Germinal center (tissue), 1 donor: ENCODE measurements around the gene MTG2.

Experiments
- DNase-seq: peaks from one replicate; pipeline ENCODE4 v3.0.0; 2012; ENCODE audit warnings: mixed read lengths, low spot score

Gene MTG2, protein sequence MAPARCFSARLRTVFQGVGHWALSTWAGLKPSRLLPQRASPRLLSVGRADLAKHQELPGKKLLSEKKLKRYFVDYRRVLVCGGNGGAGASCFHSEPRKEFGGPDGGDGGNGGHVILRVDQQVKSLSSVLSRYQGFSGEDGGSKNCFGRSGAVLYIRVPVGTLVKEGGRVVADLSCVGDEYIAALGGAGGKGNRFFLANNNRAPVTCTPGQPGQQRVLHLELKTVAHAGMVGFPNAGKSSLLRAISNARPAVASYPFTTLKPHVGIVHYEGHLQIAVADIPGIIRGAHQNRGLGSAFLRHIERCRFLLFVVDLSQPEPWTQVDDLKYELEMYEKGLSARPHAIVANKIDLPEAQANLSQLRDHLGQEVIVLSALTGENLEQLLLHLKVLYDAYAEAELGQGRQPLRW

DNA sequence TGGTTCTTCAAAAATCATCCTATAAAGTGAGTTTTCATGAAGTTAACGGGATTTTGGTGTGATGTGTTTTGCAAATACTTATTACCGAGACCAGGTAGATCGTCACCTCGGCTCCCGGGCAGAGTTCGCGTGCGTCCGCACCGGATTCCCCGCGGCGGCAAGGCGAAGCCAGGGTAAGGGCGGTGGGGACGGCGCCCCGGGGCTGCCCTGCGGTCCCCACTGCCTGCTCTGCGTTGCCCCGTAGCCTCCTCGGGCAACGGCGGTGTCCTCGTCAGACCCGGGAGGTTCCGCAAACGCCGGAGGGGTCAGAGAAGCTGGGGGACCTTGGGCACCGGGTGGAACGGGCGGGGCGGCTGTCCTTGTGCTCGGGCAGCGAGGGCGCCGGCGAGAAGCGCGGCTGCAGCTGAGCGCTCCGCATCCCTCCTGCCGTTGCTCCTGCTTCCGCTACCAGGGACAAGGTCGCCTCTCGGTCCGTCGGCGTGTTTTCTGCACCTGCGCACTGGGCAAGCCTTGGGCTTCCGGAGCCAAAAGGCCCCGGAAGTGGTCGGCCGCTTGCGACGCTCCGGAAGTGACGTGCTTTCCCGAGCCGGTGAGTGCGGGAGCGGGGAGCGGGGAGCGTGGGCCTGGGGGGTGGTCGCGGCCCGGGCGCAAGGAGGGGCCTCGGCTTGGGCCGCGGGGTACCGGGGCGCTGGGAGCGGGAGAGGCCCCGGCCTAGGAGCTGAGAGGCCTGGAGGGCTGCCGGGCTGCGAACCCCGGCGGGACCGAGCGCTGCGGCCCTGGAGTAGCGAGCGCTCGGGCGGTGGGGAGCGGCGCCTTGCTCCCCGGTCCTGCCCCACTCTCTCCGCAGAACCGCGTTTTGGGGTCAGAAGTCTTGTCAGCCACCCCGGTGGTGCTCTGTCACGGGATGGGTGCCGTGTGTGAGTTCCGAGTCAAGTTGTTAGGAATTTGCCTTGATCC, at the start of gene MTG2:
Gene MTG2 (plus strand): TSS at position 560 of the 957 bp plus-strand sequence. CDS start 10,393 bp downstream, outside the sequence.
- peak; percentile 98 for DNase-seq

DNA sequence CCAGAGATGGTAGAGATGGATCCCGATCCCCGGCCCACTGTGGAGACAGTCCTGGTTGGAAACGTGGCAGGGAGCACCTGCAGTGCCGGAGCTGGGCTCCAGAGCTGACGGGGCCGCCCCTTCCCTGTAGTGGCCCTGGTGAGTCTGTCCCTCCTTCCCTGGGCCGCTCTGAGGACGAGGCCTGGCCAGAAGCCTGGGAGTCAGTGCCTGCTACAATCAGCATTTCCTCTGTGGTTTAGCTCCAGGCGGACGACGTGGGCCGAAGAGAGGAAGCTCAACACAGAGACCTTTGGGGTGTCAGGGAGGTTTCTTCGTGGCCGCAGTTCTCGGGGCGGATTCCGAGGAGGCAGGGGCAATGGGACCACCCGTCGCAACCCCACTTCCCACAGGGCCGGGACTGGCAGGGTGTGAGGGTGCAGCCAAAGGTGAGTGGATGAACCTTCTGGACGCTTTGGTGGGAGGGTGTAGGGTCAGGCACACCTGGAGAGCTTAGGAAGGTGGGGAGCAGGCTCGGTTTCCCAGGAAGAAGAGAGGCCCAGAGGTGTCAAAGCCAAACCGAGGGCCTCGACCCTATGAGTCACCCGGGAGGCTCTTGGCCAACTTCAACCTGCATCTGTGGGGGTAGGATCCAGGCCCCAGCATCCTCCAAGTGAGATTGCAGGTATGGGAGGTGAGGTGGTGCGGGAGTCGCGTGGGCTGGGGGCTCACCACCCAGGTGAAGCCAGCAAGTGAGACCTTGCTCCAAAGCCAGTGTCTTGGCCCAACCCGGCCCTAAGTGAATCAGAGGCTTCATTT, 49.6 kb upstream of the MTG2 start:
- DNase-seq, result no peak

DNA sequence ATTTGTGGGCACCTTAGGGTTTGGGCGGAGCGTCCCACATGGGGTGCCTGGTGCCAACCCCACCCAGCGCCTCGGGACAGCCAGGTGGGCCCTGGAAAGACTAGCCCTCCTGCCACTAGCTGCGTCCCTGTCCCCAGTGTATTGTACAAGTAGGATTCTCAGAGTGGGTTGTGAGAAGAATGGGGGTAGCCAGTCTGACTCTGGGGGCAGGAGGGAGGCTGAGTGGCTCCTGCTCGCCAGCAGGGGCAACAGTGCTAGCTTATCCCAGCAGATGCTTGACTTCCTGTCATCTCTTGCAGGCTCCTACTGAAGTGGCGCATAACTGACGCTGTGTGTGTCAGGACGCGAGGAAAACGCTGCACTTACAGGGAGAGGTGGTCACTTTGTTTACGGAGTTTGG, 49.0 kb upstream of the MTG2 start:
- peak; percentile 32 for DNase-seq

- DNase-seq, result no peak
Observed at GRCh38 chr20:62134735-62135231, 48.0 kb upstream of the MTG2 start.

GRCh38 chr20:62135573-62136266, 47.1 kb upstream of the MTG2 start:
- DNase-seq, result no peak

GRCh38 chr20:62136283-62137091, 46.3 kb upstream of the MTG2 start:
- peak; percentile 65 for DNase-seq

DNA sequence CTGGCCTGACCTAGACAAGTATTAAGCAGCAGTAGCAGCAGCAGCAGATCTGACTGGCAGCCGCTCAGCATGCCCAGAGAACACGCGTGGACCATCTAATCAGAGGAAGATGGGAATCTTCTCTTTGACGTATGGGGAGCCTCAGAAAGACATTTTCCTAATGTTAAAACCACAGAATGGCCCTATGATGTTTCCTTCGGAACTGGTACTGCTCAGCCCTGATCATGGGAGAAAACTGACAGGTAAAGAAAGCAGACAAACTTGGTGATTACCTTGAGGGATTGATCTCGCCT, 45.8 kb upstream of the MTG2 start:
- no peak for DNase-seq

DNA sequence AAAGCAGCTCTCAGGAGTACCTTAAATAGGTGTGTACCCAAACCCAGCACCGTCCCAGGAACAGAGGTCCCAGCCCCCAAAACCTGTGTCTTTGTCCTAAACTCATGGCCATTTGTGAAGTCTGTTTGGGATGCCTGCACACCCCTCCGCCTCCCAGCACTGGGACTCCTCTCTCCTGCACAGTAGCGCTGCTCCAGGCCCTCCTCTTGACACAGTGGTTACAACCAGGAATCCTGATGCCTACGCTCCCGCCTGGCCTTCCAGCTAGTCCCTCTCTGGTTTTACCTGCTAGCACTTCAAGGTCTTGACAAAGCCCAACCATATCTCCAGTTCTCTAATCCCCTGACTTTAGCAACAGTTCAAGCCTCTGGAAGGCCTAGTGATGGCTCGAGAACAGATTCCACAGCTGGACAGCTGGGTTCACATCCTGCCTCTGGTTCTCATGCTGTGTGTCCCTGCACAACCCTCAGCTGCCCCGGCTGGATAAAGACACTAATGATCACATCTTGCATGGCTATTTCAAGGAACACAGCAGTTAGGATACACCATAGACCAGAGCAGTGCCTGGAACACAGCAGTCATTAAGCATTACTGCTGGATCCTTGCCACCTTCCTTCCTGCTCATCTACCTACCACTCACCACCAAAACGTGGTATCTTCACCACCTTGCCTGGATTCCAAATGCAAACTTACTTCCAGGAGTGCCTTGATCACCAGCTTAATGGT, 45.2 kb upstream of the MTG2 start:
- DNase-seq, result no peak

DNA sequence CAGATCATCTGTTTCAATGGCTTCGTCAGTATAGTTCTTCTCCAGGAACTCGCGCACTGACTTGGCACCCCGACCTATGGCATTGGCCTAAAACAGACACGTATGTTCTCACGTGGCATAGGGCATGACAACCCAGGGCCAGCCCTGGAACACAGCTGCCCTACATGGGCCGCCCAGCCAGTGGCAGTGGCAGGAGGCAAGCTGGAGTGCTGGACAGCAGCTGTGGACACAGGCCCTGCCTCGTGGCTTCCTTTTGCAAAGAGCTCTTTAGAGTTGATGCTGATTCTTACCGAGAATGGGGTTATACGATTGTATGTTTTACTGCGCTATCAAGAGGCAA, 44.7 kb upstream of the MTG2 start:
- DNase-seq, result no peak

- no peak for DNase-seq
Observed at GRCh38 chr20:62138912-62139311, 43.9 kb upstream of the MTG2 start.

- DNase-seq, result no peak
Observed at GRCh38 chr20:62139636-62140035, 43.2 kb upstream of the MTG2 start.

DNA sequence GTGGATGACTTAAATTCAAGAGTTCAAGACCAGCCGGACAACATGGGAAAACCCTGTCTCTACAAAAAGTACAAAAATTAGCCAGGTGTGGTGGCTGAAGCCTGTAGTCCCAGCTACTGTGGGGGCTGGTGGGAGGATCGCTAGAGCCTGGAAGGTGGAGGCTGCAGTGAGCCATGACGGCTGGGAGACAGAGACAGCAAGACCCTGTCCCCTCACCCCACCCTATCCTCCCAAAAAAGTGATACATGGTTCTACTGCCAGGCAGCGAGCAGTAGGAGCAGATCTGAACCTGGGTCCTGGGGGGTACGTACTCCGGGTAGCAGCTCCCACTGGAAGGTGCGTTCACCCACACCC, 41.8 kb upstream of the MTG2 start:
- no peak for DNase-seq

DNA sequence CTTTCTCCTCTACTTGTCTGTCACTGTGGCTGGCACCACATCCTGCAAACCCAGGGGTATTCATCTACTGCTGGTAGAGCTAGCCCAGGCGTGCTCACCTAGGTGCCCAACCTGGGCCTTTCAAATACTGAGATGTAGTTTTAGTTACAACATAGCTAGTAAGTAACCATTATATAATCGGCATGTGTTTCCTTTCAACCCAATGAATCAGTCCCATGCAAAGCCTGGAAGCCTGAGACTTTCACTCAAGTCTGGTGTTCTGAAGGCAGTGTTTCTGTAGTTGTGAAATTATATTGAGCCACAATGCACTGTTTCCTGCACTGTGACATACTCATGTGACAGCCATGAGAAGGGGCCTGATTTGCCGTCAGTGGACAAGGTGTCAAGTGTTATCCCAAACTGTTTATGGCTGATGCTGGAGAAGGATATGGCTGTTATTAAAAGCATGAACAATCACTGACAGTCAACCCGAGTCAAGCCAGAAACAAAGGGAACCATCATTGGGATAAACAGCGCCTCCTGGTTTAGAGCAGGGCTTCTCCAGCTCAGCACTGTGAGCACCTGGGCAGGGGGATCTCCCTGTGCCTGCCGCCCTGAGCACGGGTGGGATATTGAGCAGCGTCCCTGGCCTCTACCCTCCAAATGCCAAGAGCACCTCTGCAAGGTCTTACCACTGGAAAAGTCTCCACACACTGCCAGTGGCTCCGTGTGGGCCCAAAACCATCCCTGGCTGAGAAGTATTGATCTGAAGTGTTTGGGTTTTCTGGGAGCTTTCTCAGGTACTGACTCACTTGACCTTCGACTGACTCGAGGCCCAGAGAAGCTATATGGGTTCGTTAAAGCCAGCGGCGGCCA, 41.2 kb upstream of the MTG2 start:
- DNase-seq, result no peak

- DNase-seq, result no peak
Observed at GRCh38 chr20:62142252-62143080, 40.4 kb upstream of the MTG2 start.

GRCh38 chr20:62143081-62143956, 39.5 kb upstream of the MTG2 start, which contains the start of the genes PSMA7 and SS18L1:
PSMA7 (minus strand) TSS chr20:62143394; CDS start chr20:62143303, 91 bp downstream.
SS18L1 (plus strand) TSS chr20:62143769; CDS start chr20:62143821, 52 bp downstream.
- peak; percentile 91 for DNase-seq

DNA sequence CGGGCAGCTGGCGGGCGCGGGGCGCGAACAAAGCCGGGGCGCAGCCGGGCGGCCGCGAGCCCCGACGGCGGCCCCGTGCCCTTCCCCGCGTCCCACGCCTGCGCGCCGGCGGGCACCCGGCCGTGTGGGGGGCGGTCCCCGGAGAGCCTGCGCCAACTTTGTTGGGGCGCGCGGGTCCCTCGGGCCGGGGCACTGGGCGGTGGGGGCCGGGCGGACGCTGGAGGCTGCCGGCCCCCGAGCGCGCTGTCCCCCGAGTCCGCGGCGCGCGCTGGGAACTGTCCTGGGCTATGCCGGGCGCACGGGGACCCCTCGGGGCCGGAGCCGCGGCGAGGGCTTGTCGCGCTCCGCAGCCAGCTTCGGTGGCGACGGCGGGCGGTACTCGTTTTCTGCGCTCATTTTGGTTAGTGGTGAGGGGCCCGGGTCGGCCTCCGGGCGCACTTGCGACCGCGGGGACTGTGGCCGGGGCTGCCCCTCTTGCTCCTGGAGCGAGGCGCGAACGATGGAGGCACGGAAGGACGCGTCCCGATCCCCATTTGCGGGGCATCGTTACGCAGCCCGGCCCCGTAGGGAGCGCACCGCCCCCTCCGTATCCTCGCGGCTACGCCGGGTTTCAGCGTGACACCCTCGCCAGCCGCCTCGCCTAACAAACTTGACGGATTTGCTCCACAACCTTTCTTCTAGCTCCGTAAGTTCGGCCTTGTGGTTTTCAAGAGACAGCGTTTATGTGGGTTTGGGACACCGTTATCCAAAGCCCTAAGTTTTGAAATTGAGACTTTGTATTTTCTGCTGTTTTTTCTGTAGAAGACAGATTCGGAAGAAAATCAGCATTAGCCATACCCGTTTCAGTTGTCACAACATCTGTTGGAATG, 38.6 kb upstream of the MTG2 start:
- peak; percentile 62 for DNase-seq
